PFSK-1 (cell line): Measurements from ENCODE around the gene TAGLN3.

ENCODE experiments used
- FOXP2 ChIP-seq: optimal IDR thresholded peaks from 2 replicates; pipeline ENCODE3; 2011; ENCODE audit warnings: borderline replicate concordance, control low read depth, inconsistent platforms; ENCODE audit not compliant: insufficient read depth; ENCODE audit errors: extremely low read length, extremely low read depth
- POLR2AphosphoS5 ChIP-seq: IDR thresholded peaks from 2 replicates; pipeline ENCODE4 v1.6.1; 2012; ENCODE audit warnings: low read depth, mild to moderate bottlenecking, control low read depth, low read length, moderate library complexity
- REST ChIP-seq, 2 experiments: IDR thresholded peaks; 2 replicates each; pipeline versions ENCODE4 v1.6.1 to v1.8.0; 2011 to 2012; ENCODE audit warnings: low read depth in 2 of 2, low read length in 2 of 2, control low read depth in 1 of 2, inconsistent platforms in 1 of 2, mild to moderate bottlenecking in 1 of 2, moderate library complexity in 1 of 2; ENCODE audit not compliant: insufficient read depth in 1 of 2
- SIN3A ChIP-seq: IDR thresholded peaks from 2 replicates; pipeline ENCODE4 v1.6.1; 2012; ENCODE audit warnings: mild to moderate bottlenecking, low read length, moderate library complexity, borderline replicate concordance; ENCODE audit not compliant: insufficient read depth
- TAF1 ChIP-seq: IDR thresholded peaks from 2 replicates; pipeline ENCODE4 v1.6.1; 2012; ENCODE audit warnings: low read length, control low read depth, borderline replicate concordance; ENCODE audit not compliant: insufficient read depth

Gene TAGLN3

GRCh38 chr3:111999484-112000324, 982 bp downstream of the TAGLN3 start:
- no peak for TF ChIP-seq FOXP2
- no peak for TF ChIP-seq REST (IDR thresholded peaks at IDR 0.05; ENCODE audit: insufficient read depth in 1 of 2, low read depth in 2 of 2, low read length in 2 of 2)
- TF ChIP-seq TAF1 = no peak
- no peak for TF ChIP-seq POLR2AphosphoS5
- no peak for TF ChIP-seq SIN3A

- no peak for TF ChIP-seq FOXP2
- TF ChIP-seq SIN3A = no peak
- TF ChIP-seq TAF1 = no peak
- TF ChIP-seq POLR2AphosphoS5 = no peak
- no peak for TF ChIP-seq REST (IDR thresholded peaks at IDR 0.05; ENCODE audit: insufficient read depth in 1 of 2, low read depth in 2 of 2, low read length in 2 of 2)
These were observed 1.6 kb downstream of the TAGLN3 start for GRCh38 chr3:112000367-112000771.

- TF ChIP-seq REST (IDR thresholded peaks at IDR 0.05; ENCODE audit: insufficient read depth in 1 of 2, low read depth in 2 of 2, low read length in 2 of 2) (no peak), POLR2AphosphoS5 (no peak), FOXP2 (no peak), SIN3A (no peak), TAF1 (no peak)
These were observed 2.2 kb downstream of the TAGLN3 start for GRCh38 chr3:112000966-112001365.

- TF ChIP-seq POLR2AphosphoS5 (no peak), REST (IDR thresholded peaks at IDR 0.05; ENCODE audit: insufficient read depth in 1 of 2, low read depth in 2 of 2, low read length in 2 of 2) (no peak), TAF1 (no peak), SIN3A (no peak), FOXP2 (no peak)
These were observed 2.8 kb downstream of the TAGLN3 start for GRCh38 chr3:112001526-112001925.
